Adipocyte (in vitro differentiated cells): Measurements from ENCODE around the gene GPR21.

Experiments used
- DNase-seq: peaks from one replicate; pipeline ENCODE4 v3.0.0-alpha.2; 2015; ENCODE audit warnings: low read depth
- H3K27me3 ChIP-seq: replicated peaks from 2 replicates; pipeline ENCODE4 v1.7.0; 2013; ENCODE audit warnings: mild to moderate bottlenecking, low read length, moderate library complexity; ENCODE audit not compliant: control insufficient read depth, insufficient read depth
- H3K36me3 ChIP-seq: 2 replicates; pipeline ENCODE4 v1.7.0; 2013; ENCODE audit warnings: low read length, mild to moderate bottlenecking, moderate library complexity; ENCODE audit not compliant: control insufficient read depth, insufficient read depth, severe bottlenecking
- H3K4me1 ChIP-seq: 2 replicates; pipeline ENCODE4 v1.7.0; 2013; ENCODE audit warnings: mild to moderate bottlenecking, low read length, moderate library complexity; ENCODE audit not compliant: control insufficient read depth, insufficient read depth
- H3K4me3 ChIP-seq: 2 replicates; pipeline ENCODE4 v1.7.0; 2013; ENCODE audit warnings: mild to moderate bottlenecking, low read length, moderate library complexity
- H3K9ac ChIP-seq: 2 replicates; pipeline ENCODE4 v1.7.0; 2013; ENCODE audit warnings: mild to moderate bottlenecking, low read length, moderate library complexity
- H3K9me3 ChIP-seq: 2 replicates; pipeline ENCODE4 v1.7.0; 2013; ENCODE audit warnings: mild to moderate bottlenecking, low read length, moderate library complexity; ENCODE audit not compliant: control insufficient read depth

The GPR21 gene

DNA sequence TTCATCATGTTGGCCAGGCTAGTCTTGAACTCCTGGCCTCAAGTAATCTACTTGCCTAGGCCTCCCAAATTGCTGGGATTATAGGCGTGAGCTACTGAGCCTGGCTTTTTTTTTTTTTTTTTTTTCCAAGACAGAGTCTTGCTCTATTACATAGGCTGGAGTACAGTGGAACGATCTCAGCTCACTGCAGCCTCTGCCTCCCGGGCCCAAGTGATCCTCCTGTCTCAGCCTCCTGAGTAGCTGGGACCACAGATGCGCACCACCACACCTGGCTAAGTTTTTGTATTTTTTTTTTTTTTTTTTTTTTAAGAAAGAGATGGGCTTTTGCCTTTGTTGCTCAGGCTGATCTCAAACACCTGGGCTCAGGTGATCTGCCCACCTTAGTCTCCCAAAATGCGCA, 26.2 kb upstream of the GPR21 start:
- no peak overlapping the region for H3K4me3 ChIP-seq
- no peak for DNase-seq
- no peaks in the 10 kb centered on the region for H3K9me3 ChIP-seq
- H3K4me1 ChIP-seq, result peaks cover 29% of the 10 kb centered on the region
- no peak overlapping the region for H3K9ac ChIP-seq
- H3K36me3 ChIP-seq, result peaks cover 22% of the 10 kb centered on the region
- H3K27me3 ChIP-seq, result no peaks in the 10 kb centered on the region

DNA sequence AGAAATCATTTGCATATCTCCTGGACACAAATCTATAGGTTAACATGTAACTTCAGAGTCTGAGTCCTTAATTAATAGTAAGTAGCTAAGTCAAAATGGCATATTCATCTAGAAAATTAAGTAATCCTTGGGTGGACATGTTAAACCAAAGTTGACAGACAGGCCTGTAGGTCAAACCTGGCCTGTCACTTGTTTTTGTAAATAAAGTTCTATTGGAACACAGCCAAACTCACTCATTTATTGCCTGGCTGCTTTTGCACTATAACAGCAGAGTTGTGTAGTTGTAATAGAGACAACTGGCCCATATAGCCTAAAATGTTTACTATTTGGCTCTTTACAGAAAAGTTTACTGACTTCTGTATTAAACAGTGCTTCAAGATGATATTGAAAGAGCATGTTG, 24.6 kb upstream of the GPR21 start:
- Histone ChIP-seq H3K9me3 (no peaks in the 10 kb centered on the region), H3K4me3 (no peak overlapping the region), H3K36me3 (peaks cover 28% of the 10 kb centered on the region), H3K4me1 (peaks cover 30% of the 10 kb centered on the region), H3K27me3 (no peaks in the 10 kb centered on the region), H3K9ac (no peak overlapping the region)
- DNase-seq, result no peak

DNA sequence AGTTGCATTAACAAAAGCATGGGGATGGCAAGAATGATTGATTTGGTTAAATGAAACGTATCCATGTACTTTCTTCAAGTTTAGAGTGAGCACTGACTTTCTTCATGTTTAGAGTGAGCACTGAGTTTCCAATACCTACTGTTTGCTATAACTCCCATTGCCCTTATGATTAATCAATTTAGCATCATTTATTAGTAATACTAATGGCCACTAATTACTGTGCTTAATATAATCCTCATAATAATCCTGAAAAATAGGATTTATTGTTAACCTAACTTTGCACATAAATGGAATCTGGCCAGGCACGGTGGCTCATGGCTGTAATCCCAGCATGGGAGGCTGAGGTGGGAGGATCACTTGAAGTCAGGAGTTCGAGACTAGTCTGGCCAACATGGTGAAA, 22.1 kb upstream of the GPR21 start:
- Histone ChIP-seq H3K9me3 (no peaks in the 10 kb centered on the region), H3K36me3 (peaks cover 38% of the 10 kb centered on the region), H3K9ac (peak overlapping the region; percentile 60), H3K4me3 (no peak overlapping the region), H3K27me3 (no peaks in the 10 kb centered on the region), H3K4me1 (peaks cover 30% of the 10 kb centered on the region)
- no peak for DNase-seq

DNA sequence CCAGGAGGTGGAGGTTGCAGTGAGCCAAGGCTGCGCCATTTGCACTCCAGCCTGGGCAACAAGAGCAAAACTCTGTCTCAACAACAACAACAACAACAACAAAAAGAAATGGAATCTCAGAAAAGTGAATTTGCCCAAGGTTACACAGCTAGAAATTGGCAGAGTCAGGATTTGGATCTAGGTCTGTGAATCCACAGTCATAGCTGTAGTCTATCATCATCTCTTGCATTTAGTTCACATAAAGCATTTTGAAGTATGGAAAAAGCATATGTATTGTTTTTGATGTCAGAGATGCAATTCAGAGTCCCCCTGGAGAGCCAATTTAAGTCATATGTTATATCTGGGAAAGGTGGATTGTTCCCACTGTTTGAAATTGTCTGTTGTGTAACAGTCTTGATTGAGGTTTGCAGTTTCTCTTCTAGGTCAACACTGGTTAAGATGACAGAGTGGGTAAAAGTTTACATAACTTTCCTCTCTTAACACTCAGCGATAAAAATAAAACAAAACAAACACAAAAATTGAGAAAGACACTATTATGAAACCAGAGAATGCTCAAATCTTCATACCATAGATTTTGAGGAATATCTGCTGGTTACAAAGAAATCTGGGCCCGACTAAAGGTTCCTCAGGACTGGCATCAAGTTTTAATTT, 21.5 kb upstream of the GPR21 start:
- Histone ChIP-seq H3K36me3 (peaks cover 43% of the 10 kb centered on the region), H3K27me3 (no peaks in the 10 kb centered on the region), H3K9ac (peak overlapping the region; percentile 60), H3K9me3 (no peaks in the 10 kb centered on the region), H3K4me1 (peaks cover 30% of the 10 kb centered on the region), H3K4me3 (peak overlapping the region; percentile 51)
- peak; percentile 81 for DNase-seq

DNA sequence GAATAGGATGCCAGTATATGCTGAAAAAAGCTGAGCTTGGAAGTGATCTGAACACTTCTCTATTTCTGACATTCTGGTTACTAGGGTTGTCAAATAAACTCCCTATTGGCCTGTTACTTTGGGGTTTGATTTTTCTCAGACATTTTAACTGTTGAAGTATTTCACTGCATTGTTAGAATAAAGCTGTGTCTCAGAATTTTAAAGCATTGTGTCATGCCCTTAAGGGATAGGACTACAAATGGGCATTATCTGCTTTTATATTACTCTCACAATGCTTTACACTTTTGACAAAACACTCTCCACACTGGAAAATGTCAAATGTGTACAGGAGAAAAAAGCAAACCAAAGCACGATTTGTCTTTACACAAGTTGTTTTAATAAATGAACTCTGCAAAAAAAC, 16.8 kb upstream of the GPR21 start:
- no peaks in the 10 kb centered on the region for H3K9me3 ChIP-seq
- no peak overlapping the region for H3K9ac ChIP-seq
- no peak overlapping the region for H3K4me3 ChIP-seq
- peaks cover 28% of the 10 kb centered on the region for H3K4me1 ChIP-seq
- peaks cover 56% of the 10 kb centered on the region for H3K36me3 ChIP-seq
- no peak for DNase-seq
- H3K27me3 ChIP-seq, result no peaks in the 10 kb centered on the region

DNA sequence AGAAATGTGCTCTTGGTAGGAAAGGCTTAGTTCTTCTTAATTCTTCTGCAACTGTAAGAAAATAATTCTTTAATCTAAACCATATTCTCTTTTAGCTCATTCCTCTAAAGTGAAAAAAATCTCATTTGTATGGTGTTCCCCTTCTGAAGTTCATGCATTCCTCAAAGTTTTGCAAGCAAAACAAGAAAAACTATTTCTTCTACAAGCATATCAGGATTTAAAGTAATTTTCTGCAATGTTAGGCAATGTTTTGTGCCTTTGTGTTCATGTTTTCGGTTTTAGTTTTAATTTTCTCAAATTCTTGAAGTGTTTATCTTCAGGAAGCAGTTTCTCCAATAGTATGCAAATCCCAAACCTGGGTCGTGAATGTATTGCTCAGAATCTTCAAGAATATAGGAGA, 12.7 kb upstream of the GPR21 start:
- peak overlapping the region; percentile 40 for H3K9ac ChIP-seq
- no peak overlapping the region for H3K4me3 ChIP-seq
- H3K36me3 ChIP-seq, result peaks cover 61% of the 10 kb centered on the region
- peak; percentile 71 for DNase-seq
- peaks cover 17% of the 10 kb centered on the region for H3K4me1 ChIP-seq
- H3K27me3 ChIP-seq, result no peaks in the 10 kb centered on the region
- H3K9me3 ChIP-seq, result no peaks in the 10 kb centered on the region

DNA sequence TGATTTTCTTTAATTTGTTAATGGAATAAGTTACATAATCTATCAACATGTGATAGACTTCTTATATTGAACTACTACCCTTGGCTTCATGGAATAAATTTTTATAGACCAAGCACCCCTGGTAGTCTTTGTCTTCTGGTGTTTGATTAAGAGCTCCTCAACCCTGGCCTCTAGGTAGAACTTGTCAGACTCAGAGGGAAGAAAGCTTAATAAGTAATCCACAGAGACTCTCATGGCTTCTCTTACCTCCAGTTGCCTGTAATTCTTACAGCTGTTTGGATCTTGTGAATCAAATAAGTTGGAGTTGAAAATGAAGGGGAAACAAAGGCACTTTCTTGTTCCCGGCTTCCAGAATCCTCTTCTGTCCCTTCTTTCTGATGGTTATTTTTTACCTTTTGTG, 7.0 kb upstream of the GPR21 start:
- Histone ChIP-seq H3K9ac (no peak overlapping the region), H3K36me3 (peaks cover 38% of the 10 kb centered on the region), H3K4me1 (peaks cover 3% of the 10 kb centered on the region), H3K27me3 (no peaks in the 10 kb centered on the region), H3K4me3 (no peak overlapping the region), H3K9me3 (no peaks in the 10 kb centered on the region)
- DNase-seq, result no peak

DNA sequence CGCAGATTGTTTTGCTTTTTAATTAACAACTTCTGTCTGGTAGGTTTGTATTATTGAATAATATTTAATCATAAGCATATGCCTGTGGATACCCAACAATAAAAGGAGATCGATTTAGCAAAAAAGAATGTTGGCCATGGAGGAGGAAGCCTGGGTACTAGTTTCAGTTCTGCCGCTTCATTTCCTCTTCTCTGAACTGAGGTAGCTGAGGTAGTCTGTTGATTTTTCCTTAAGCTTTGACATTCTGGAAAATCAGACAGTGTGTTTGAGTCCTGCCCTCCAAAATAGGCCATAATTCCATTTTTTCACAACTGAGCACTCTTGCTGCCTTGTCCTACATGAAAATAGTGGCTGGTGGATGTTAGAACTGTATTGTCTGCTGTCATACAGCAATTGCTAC, 6.0 kb upstream of the GPR21 start:
- no peak for DNase-seq
- Histone ChIP-seq H3K4me1 (peaks cover 9% of the 10 kb centered on the region), H3K9me3 (no peaks in the 10 kb centered on the region), H3K36me3 (peaks cover 30% of the 10 kb centered on the region), H3K4me3 (no peak overlapping the region), H3K9ac (no peak overlapping the region), H3K27me3 (no peaks in the 10 kb centered on the region)

DNA sequence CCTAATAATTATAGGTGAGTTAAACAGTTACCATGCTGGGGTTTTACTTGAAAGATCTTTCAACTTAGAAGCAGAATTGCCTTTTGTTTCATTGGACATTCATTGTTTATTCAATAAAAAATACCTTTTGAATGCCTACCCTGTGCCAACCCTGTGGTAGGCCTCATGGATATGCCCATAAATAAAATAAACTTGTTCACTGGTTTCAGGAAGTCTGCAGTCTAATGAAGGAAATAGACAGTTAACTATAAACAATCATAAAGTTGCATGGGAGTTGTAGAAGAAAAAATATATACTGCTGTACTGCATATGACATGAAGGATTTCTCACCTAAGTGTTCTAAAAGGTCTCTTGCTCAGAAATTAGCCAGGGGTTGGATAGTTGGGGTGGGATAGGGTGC, 5.3 kb upstream of the GPR21 start:
- Histone ChIP-seq H3K27me3 (no peaks in the 10 kb centered on the region), H3K9ac (no peak overlapping the region), H3K4me1 (peaks cover 9% of the 10 kb centered on the region), H3K36me3 (peaks cover 25% of the 10 kb centered on the region), H3K4me3 (no peak overlapping the region), H3K9me3 (no peaks in the 10 kb centered on the region)
- no peak for DNase-seq

DNA sequence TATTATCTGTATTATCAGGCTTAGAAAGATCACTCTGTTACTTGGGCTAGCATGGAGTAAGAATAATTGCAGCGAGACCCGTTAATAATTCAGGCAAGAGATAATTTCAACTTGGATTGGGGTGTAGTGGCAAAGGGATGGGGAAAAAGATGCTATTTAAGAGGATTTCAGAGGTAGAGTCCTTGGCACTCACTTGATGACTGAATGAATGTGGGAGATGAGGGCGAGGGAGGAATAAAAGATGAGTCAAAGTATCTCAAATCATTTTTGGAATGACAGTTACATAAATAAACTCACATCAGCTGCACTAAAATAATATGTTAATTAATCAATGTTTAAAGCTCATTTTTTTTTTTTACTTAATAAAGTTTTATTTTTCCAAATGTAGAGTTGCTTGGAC, 4.5 kb upstream of the GPR21 start:
- peaks cover 9% of the 10 kb centered on the region for H3K4me1 ChIP-seq
- DNase-seq, result no peak
- H3K9ac ChIP-seq, result no peak overlapping the region
- no peaks in the 10 kb centered on the region for H3K27me3 ChIP-seq
- no peaks in the 10 kb centered on the region for H3K9me3 ChIP-seq
- H3K4me3 ChIP-seq, result no peak overlapping the region
- H3K36me3 ChIP-seq, result peaks cover 18% of the 10 kb centered on the region

DNA sequence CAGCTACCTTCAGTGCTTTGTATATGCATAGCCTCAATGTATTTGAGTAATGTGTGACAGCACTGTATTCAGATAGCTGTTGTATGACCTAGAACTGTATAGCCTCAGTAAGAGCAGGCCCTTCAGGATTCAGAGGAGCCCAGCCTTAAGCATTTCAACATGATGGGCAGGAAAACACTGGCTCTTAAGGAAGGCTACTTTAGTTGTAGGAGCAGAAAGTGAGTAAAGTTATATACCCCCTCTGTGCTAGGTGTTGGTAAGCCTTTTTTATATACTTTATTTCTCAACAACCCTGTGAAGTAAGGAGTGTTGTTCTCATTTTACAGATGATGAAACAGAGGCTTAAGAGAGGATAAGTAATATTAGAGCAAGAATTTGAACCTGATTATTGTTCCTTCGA, 1.5 kb upstream of the GPR21 start:
- Histone ChIP-seq H3K4me3 (no peak overlapping the region), H3K9me3 (no peaks in the 10 kb centered on the region), H3K27me3 (no peaks in the 10 kb centered on the region), H3K4me1 (peaks cover 29% of the 10 kb centered on the region), H3K36me3 (peaks cover 21% of the 10 kb centered on the region), H3K9ac (no peak overlapping the region)
- peak; percentile 62 for DNase-seq
